ENCODE results near the gene MYH14.
"Not testable (repeated sequence)": the region's sequence is repeated elsewhere in the genome, so short reads cannot be mapped to it uniquely, and the experiment has no call there.

MYH14 gene

DNA sequence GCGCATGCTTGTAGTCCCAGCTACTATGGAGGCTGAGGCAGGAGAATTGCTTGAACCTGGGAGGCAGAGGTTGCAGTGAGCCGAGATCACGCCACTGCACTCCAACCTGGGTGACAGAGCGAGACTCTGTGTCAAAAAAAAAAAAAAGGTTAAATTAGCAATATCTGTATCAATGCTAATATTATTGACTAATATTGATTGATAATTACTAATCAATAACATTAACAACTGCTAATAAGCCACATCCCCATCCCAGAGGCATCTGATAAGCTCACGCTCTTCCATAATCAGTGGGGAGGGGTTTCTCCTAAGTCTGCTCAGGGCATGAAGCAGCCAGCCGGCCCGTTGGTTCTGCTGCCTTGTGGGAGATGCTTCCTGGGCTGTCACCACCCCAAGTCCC lies 24.7 kb downstream of the MYH14 start:
- not testable (repeated sequence) for DNase-seq

DNA sequence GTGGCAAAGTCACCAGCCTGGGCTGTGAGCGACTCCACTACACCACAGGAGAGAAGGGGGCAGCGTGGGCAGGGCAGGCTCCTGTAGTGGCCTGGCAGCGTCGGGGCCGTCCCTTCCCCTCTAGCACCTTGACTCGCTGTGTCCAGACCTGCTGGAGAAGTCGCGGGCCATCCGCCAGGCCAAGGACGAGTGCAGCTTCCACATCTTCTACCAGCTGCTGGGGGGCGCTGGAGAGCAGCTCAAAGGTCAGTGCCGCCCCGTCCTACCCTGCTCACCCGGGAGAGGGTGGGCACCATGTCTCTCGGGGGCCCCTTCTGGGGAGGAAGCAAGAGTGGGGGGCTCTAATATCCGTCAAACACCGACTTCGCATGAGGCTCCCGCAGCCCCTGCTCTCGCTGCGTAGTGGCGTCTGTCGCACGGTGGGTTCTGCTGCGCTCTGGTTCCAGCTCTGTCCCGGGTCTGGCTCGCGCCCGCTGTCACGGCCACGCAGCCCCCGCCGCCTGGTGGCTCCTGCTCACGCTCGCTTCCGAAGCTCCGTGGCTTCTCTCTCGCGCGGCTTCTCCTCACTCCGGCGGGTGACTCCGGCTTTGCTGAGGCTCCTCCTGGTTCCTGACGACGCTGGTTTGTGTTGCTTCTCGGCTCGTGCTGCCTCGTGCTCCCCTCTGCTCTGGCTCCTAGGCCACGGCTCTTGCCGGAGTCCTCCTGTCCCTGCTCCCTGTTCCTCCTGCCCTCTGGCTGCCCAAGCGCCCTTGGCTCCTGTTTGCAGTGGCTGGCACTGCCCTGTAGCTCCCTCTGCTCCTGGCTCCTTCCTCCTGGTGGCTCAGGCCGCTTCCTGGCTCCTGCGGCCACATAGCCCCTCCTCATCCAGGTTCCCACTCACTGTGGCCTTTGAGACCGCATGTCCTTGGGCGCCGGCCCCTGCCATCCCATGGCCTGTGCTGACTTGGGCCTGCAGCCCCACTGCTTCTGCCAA lies 27.2 kb downstream of the MYH14 start:
- DNase-seq, result no peak

GRCh38 chr19:50231417-50231816 lies 28.0 kb downstream of the MYH14 start:
- DNase-seq, result not testable (repeated sequence)

GRCh38 chr19:50231821-50232220 lies 28.4 kb downstream of the MYH14 start:
- DNase-seq, result no peak

- no peak for DNase-seq
Measured at GRCh38 chr19:50232600-50232999, 29.2 kb downstream of the MYH14 start.

DNA sequence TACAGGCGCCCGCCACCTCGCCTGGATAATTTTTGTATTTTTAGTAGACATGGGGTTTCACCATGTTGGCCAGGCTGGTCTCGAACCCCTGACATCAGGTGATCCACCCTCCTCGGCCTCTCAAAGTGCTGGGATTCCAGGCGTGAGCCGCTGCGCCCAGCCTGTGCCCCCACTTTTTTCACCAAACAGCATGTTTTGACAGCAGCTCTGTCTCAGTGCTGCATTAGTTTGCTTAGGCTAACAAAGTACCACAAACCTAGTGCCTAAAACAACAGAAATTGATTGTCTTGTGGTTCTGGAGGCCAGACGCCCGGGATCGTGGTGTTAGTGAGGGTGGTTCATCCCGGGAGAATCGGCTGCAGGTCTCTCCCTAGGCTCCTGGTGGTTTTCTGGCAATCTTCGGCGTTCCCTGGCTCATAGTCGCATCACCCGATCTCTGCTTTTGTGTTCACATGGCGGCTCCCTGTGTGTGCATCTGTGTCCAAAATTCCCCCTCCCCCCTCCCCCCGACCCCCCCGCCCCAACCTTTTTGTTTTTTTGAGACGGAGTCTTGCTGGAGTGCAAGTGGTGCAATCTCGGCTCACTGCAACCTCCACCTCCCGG lies 30.0 kb downstream of the MYH14 start:
- no peak for DNase-seq

DNA sequence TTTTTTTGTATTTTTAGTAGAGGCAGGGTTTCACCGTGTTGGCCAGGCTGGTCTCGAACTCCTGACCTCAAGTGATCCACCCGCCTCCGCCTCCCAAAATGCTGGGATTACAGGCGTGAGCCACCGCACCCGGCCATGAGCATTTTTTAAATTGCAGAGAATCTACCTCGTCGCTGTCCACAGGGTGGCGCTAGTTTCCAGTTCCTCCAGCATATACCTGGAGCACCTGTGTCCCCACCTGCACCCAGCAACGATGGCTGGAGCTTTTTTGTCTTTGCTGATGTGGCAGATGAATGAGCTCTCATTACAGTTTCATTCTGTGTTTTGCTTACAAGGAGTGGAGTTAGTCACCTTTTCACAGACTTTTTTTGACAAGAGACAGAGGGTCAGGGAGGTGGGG lies 34.1 kb downstream of the MYH14 start:
- peak; percentile 51 for DNase-seq

DNA sequence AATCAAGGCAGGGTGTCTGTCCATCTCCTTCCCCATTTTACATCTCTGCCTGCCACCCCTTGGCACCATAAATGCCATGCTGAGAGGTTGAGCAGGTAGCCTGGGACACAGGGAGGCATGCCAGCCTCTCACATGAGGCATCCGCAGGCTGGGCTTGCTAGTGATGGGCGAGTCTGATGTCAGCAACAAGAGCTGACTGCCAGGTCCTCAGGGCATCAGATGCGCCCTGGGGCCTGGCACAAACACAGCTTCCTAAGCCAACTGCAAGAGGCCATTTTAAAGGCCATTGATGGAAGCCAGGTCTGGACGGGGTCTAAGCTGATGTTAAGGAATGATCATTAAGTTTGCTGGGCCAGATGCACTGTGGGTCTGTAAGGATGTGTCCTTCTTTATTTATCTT lies 34.6 kb downstream of the MYH14 start:
- no peak for DNase-seq

- DNase-seq, result no peak
Measured at GRCh38 chr19:50239921-50240590, 36.6 kb downstream of the MYH14 start.

- peak; percentile 12 for DNase-seq
Measured at GRCh38 chr19:50242581-50242980, 39.2 kb downstream of the MYH14 start.

GRCh38 chr19:50244695-50245094 lies 41.3 kb downstream of the MYH14 start:
- no peak for DNase-seq

GRCh38 chr19:50248413-50248812 lies 45.0 kb downstream of the MYH14 start:
- DNase-seq, result no peak

DNA sequence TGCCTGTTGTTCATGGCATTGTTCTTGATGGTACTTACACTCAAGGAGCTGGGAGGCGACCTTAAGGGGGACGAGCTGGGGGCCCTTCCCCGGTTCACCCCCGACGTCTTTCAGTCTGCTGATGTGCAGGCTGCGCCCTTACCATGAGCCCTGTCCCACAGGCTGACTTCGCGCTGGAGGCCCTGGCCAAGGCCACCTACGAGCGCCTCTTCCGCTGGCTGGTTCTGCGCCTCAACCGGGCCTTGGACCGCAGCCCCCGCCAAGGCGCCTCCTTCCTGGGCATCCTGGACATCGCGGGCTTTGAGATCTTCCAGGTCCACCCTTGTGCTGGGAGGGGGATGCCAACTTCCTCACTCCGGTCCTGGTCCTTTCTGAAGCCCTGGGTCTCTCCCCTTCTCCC lies 45.4 kb downstream of the MYH14 start:
- no peak for DNase-seq

- DNase-seq, result no peak
Measured at GRCh38 chr19:50249636-50250035, 46.2 kb downstream of the MYH14 start.

DNA sequence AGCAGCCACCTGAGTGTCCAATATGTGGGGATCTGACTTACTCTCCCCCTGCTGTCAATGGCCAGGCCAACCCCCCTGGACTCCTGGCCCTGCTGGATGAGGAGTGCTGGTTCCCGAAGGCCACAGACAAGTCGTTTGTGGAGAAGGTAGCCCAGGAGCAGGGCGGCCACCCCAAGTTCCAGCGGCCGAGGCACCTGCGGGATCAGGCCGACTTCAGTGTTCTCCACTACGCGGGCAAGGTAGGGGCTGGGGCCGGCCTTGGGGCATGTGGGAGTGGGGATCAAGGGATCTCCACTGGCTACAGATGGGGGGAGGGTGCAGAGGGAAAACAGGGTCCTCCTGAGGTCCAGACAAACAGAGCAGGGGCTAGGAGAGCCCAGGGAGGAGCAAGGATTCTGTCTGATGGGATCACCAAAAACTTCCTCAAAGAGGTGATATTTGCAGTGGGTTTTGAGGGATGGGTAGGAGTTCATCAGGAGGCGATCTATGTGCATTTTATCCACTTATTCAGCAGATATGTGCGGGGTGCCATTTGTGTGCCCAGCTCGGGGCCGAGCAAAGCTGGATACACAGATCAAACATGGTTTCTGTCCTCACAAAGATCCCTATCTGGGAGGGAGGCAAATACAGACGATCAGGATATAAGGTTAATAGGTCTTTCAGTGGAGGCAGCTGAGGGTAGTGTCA lies 47.2 kb downstream of the MYH14 start:
- DNase-seq, result no peak

- DNase-seq, result peak; percentile 65
Measured at GRCh38 chr19:50252111-50252886, 48.9 kb downstream of the MYH14 start.

DNA sequence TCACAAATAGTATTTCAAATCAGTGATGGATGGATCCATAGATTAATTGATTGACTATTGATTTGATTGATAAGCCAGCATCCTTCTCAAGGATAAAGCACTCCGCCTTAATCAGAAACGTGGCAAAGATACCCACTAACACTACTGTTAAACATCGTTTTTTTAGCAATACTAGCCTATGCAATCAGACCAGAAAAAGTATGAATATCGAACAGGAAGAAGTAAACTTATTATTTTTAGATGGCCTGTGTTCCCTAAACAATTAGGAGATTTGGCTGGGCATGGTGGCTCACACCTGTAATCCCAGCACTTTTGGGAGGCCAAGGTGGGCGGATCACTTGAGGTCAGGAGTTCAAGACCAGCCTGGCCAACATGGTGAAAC lies 49.5 kb downstream of the MYH14 start:
- no peak for DNase-seq

- DNase-seq, result no peak
Measured at GRCh38 chr19:50255115-50255514, 51.7 kb downstream of the MYH14 start.

- no peak for DNase-seq
Measured at GRCh38 chr19:50257141-50257540, 53.7 kb downstream of the MYH14 start.

DNA sequence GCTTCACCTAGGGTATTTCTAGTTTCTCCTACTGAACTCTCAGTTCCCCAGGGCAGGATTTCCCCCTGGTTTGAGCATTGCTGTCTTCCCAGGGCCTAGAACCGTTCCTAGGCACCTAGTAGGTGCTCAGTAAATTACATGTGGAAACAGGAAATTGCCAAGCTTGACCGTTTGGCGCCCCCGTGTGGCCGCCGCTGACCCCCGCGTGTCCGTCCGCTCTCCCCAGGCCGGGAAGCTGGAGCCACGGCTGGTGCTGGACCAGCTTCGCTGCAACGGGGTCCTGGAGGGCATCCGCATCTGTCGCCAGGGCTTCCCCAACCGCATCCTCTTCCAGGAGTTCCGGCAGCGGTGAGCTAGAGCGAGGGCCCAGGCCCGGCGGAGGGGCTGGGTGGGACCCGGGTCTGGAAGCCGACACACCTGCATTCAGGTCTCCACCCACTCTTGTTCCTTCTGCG lies 55.5 kb downstream of the MYH14 start:
- peak; percentile 53 for DNase-seq

DNA sequence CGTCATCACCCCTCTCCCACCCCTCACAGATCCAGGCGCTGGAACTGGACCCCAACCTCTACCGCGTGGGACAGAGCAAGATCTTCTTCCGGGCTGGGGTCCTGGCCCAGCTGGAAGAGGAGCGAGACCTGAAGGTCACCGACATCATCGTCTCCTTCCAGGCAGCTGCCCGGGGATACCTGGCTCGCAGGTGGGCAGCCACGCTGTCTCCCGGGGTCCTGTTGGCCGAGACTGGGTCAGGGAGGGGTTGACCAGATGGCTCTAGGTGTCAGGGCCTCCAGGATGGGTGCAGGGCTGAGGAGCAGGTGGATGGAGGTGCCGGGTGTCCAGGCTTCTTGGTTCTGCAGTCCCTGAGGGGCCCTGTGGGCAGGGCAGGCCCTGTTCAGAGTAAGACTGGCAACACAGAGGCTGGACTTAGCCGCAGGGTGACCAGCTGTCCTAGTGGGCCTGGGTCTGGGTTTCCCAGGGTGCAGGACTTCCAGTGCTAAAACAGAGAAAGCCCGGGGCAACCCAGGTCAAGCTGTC lies 58.1 kb downstream of the MYH14 start:
- no peak for DNase-seq

DNA sequence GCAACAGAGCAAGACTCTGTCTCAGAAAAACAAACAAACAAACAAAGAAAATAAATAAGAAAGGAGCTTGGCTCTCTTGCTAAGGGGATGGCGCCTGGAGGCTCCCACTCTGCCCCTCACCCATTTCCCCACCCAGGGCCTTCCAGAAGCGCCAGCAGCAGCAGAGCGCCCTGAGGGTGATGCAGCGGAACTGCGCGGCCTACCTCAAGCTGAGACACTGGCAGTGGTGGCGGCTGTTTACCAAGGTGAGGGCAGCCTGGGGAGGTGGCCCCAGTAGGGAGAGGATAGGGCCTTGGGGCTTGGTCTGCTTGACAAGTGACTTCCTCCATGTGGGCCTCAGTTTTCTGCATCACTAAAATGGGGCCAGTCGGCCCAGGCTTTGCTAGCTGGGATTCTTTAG lies 59.8 kb downstream of the MYH14 start:
- DNase-seq, result no peak

Measured in activated CD4-positive, alpha-beta T cell treated with anti-CD3 and anti-CD28 coated beads for 48 hours (primary cell).